ENCODE results near the gene THSD8.

Gene THSD8

GRCh38 chr19:12788682-12789097 is 13.2 kb upstream of the THSD8 start:
- Histone ChIP-seq H3K9me3 (ENCODE audit: control insufficient read depth, low read length) (no peaks in the 10 kb centered on the region), H3K27ac (peak overlapping the region; percentile 100), H3K9ac (peak overlapping the region; percentile 41), H3K36me3 (ENCODE audit: control insufficient read depth, insufficient read depth, low read length) (no peaks in the 10 kb centered on the region), H3K4me3 (ENCODE audit: low read depth, low read length) (peak overlapping the region; percentile 63), H3K4me2 (ENCODE audit: low read length) (peak overlapping the region; percentile 87), H3K4me1 (peaks cover 66% of the 10 kb centered on the region), H2AFZ (peak overlapping the region; percentile 66), H3K79me2 (peaks cover 5% of the 10 kb centered on the region), H3K27me3 (ENCODE audit: control insufficient read depth, insufficient read depth, low read length) (no peaks in the 10 kb centered on the region)
- TF ChIP-seq, protein P1, sequence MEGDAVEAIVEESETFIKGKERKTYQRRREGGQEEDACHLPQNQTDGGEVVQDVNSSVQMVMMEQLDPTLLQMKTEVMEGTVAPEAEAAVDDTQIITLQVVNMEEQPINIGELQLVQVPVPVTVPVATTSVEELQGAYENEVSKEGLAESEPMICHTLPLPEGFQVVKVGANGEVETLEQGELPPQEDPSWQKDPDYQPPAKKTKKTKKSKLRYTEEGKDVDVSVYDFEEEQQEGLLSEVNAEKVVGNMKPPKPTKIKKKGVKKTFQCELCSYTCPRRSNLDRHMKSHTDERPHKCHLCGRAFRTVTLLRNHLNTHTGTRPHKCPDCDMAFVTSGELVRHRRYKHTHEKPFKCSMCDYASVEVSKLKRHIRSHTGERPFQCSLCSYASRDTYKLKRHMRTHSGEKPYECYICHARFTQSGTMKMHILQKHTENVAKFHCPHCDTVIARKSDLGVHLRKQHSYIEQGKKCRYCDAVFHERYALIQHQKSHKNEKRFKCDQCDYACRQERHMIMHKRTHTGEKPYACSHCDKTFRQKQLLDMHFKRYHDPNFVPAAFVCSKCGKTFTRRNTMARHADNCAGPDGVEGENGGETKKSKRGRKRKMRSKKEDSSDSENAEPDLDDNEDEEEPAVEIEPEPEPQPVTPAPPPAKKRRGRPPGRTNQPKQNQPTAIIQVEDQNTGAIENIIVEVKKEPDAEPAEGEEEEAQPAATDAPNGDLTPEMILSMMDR (IDR thresholded peaks at IDR 0.05): peak; percentile 23

GRCh38 chr19:12789098-12789903 is 12.6 kb upstream of the THSD8 start:
- Histone ChIP-seq H3K9ac (peak overlapping the region; percentile 41), H3K27ac (peak overlapping the region; percentile 100), H3K79me2 (peaks cover 5% of the 10 kb centered on the region), H2AFZ (peak overlapping the region; percentile 66), H3K9me3 (ENCODE audit: control insufficient read depth, low read length) (no peaks in the 10 kb centered on the region), H3K27me3 (ENCODE audit: control insufficient read depth, insufficient read depth, low read length) (no peaks in the 10 kb centered on the region), H3K4me3 (ENCODE audit: low read depth, low read length) (peak overlapping the region; percentile 97), H3K4me1 (peaks cover 65% of the 10 kb centered on the region), H3K36me3 (ENCODE audit: control insufficient read depth, insufficient read depth, low read length) (no peaks in the 10 kb centered on the region), H3K4me2 (ENCODE audit: low read length) (peak overlapping the region; percentile 87)
- TF ChIP-seq, protein P1 (IDR thresholded peaks at IDR 0.05): no peak

GRCh38 chr19:12789904-12790619 is 11.8 kb upstream of the THSD8 start:
- Histone ChIP-seq H3K36me3 (ENCODE audit: control insufficient read depth, insufficient read depth, low read length) (no peaks in the 10 kb centered on the region), H3K27me3 (ENCODE audit: control insufficient read depth, insufficient read depth, low read length) (no peaks in the 10 kb centered on the region), H2AFZ (peak overlapping the region; percentile 65), H3K4me1 (peaks cover 60% of the 10 kb centered on the region), H3K4me2 (ENCODE audit: low read length) (peak overlapping the region; percentile 87), H3K79me2 (peaks cover 7% of the 10 kb centered on the region), H3K9me3 (ENCODE audit: control insufficient read depth, low read length) (no peaks in the 10 kb centered on the region), H3K9ac (peak overlapping the region; percentile 87), H3K4me3 (ENCODE audit: low read depth, low read length) (peak overlapping the region; percentile 97), H3K27ac (peak overlapping the region; percentile 100)
- TF ChIP-seq, protein P1 (IDR thresholded peaks at IDR 0.05): peak; percentile 19

GRCh38 chr19:12790628-12791344 is 11.1 kb upstream of the THSD8 start:
- H3K4me1 ChIP-seq: peaks cover 54% of the 10 kb centered on the region
- no peaks in the 10 kb centered on the region for H3K9me3 ChIP-seq (ENCODE audit: control insufficient read depth, low read length)
- H2AFZ ChIP-seq: peak overlapping the region; percentile 65
- no peaks in the 10 kb centered on the region for H3K36me3 ChIP-seq (ENCODE audit: control insufficient read depth, insufficient read depth, low read length)
- peak overlapping the region; percentile 87 for H3K9ac ChIP-seq
- H3K4me3 ChIP-seq (ENCODE audit: low read depth, low read length): peak overlapping the region; percentile 97
- H3K4me2 ChIP-seq (ENCODE audit: low read length): peak overlapping the region; percentile 87
- H3K79me2 ChIP-seq: peaks cover 8% of the 10 kb centered on the region
- H3K27me3 ChIP-seq (ENCODE audit: control insufficient read depth, insufficient read depth, low read length): no peaks in the 10 kb centered on the region
- H3K27ac ChIP-seq: peak overlapping the region; percentile 100
- TF ChIP-seq, protein P1 (IDR thresholded peaks at IDR 0.05): no peak

All from parathyroid adenoma (tissue), 2 donors.